HCT116 (cell line): ENCODE data around the gene ACOT9. TPM values are rescaled to one million over a fixed set of nuclear protein-coding genes. Genes with fewer than 3 reads are reported as not detected.

Experiments
- ATAC-seq: fragments of 200-7000 bp; cut with Tn5 transposase; 2 replicates; pipeline ENCODE4 v1.9.1; 2020; ENCODE audit warnings: mild to moderate bottlenecking, moderate library complexity
- BruUV-seq: library from RNA; stranded (reverse); fragments of 400-500 nt; replicated peaks from 2 replicates; lab custom pipeline; 2021; lab: Mats Ljungman, UMichigan
- CTCF ChIA-PET: fragments of 300-600 bp; sonication (Branson Sonifier 250); formaldehyde crosslinking; loops from one replicate; lab custom pipeline; 2021; ENCODE audit warnings: antibody characterized with exemption; lab: Charles Lee
- POLR2A ChIA-PET: fragments of 300-600, 350-600 bp; sonication (Branson Sonifier 250); formaldehyde crosslinking; loops from one replicate; lab custom pipeline; 2021; ENCODE audit warnings: antibody characterized with exemption; lab: Charles Lee
- RAD21 ChIA-PET, 2 experiments: fragments of 300-600 bp; sonication (Branson Sonifier 250); formaldehyde crosslinking; loops; one replicate each; lab custom pipeline; 2023; ENCODE audit warnings: low total read pairs in 2 of 2; ENCODE audit not compliant: uncharacterized antibody in 2 of 2, unreplicated experiment in 2 of 2, low non-redundant PET in 1 of 2; lab: Charles Lee
- DNase-seq: peaks from one replicate; pipeline ENCODE4 v3.0.0-alpha.2; 2010; ENCODE audit warnings: low read depth, low spot score
- H2AFZ ChIP-seq: fragments of 200-600 bp; shearing (Covaris generic), sonication (generic); 2 replicates; pipeline ENCODE4 v1.6.1; 2017; ENCODE audit warnings: low read depth, mixed run types, mixed read lengths, antibody characterized with exemption, low read length; ENCODE audit not compliant: poor library complexity, severe bottlenecking
- H3K27ac ChIP-seq: 2 replicates; pipeline ENCODE4 v1.5.1; 2012; ENCODE audit warnings: low read depth, low read length
- H3K27me3 ChIP-seq: fragments of 200-600 bp; sonication (generic); 2 replicates; pipeline ENCODE4 v1.6.1; 2016; ENCODE audit warnings: mixed run types, low read length, mixed read lengths; ENCODE audit not compliant: insufficient read depth
- H3K36me3 ChIP-seq, 2 experiments: fragments of 200-500 bp in 1 of 2; fragments of 200-600 bp in 1 of 2; sonication (Bioruptor generic) in 1 of 2; sonication (generic) in 1 of 2; 2 replicates each; pipeline versions ENCODE4 v1.5.1 to v1.6.1; 2014 to 2016; ENCODE audit warnings: low read length in 2 of 2, inconsistent platforms in 1 of 2, mixed read lengths in 1 of 2, mixed run types in 1 of 2; ENCODE audit not compliant: insufficient read depth in 2 of 2, control insufficient read depth in 1 of 2
- H3K4me1 ChIP-seq, 2 experiments: fragments of 200-600 bp in 1 of 2; sonication (generic) in 1 of 2; 2 replicates each; pipeline versions ENCODE4 v1.5.1 to v1.6.1; 2012 to 2017; ENCODE audit warnings: low read length in 2 of 2, inconsistent platforms in 1 of 2, mild to moderate bottlenecking in 1 of 2, mixed read lengths in 1 of 2, mixed run types in 1 of 2, moderate library complexity in 1 of 2; ENCODE audit not compliant: insufficient read depth in 2 of 2, control insufficient read depth in 1 of 2
- H3K4me2 ChIP-seq: fragments of 200-600 bp; sonication (generic); 2 replicates; pipeline ENCODE4 v1.6.1; 2017; ENCODE audit warnings: mixed run types, low read length, mixed read lengths
- H3K4me3 ChIP-seq, 2 experiments: fragments of 200-600 bp in 1 of 2; sonication (generic) in 1 of 2; replicated peaks in 1 of 2; 2 replicates each; pipeline ENCODE4 v1.5.1; 2011 to 2016; ENCODE audit warnings: low read length in 2 of 2, control low read depth in 1 of 2, low read depth in 1 of 2, mild to moderate bottlenecking in 1 of 2, mixed read lengths in 1 of 2, mixed run types in 1 of 2
- H3K79me2 ChIP-seq: fragments of 200-600 bp; sonication (generic); 2 replicates; pipeline ENCODE4 v1.6.1; 2017; ENCODE audit warnings: mild to moderate bottlenecking, mixed run types, low read length, moderate library complexity, mixed read lengths; ENCODE audit not compliant: insufficient read depth
- H3K9ac ChIP-seq: fragments of 200-600 bp; sonication (generic); 2 replicates; pipeline ENCODE4 v1.6.1; 2016; ENCODE audit warnings: low read length, mixed read lengths
- H3K9me2 ChIP-seq: fragments of 200-600 bp; sonication (generic), shearing (Covaris generic); 2 replicates; pipeline ENCODE4 v1.6.1; 2017; ENCODE audit warnings: mixed run types, mild to moderate bottlenecking, moderate library complexity; ENCODE audit not compliant: insufficient read depth
- H3K9me3 ChIP-seq, 2 experiments: fragments of 200-500 bp in 1 of 2; fragments of 200-600 bp in 1 of 2; sonication (Bioruptor generic) in 1 of 2; sonication (generic) in 1 of 2; 2 replicates each; pipeline ENCODE4 v1.6.1; 2014 to 2017; ENCODE audit warnings: low read length in 2 of 2, mixed read lengths in 2 of 2, inconsistent platforms in 1 of 2, low read depth in 1 of 2, mild to moderate bottlenecking in 1 of 2, mixed run types in 1 of 2, moderate library complexity in 1 of 2; ENCODE audit not compliant: control insufficient read depth in 1 of 2, insufficient read depth in 1 of 2
- H4K20me1 ChIP-seq: fragments of 200-600 bp; sonication (generic), shearing (Covaris generic); 2 replicates; pipeline ENCODE4 v1.6.1; 2017; ENCODE audit warnings: mixed run types, mild to moderate bottlenecking, moderate library complexity; ENCODE audit not compliant: insufficient read depth
- CEBPB ChIP-seq: IDR thresholded peaks from 2 replicates; pipeline ENCODE4 v1.6.1; 2012; ENCODE audit warnings: low read depth
- CTCF ChIP-seq, 3 experiments: fragments of 200-600 bp in 1 of 3; sonication (generic) in 1 of 3; IDR thresholded peaks in 2 of 3; conservative IDR thresholded peaks in 1 of 3; 2 replicates each; pipeline ENCODE4 v1.5.1; 2012 to 2017; ENCODE audit warnings: low read depth in 2 of 3, low read length in 2 of 3, antibody characterized with exemption in 1 of 3, borderline replicate concordance in 1 of 3, control low read depth in 1 of 3, mild to moderate bottlenecking in 1 of 3, mixed read lengths in 1 of 3, mixed run types in 1 of 3, moderate library complexity in 1 of 3; ENCODE audit not compliant: insufficient read depth in 1 of 3
- ELF1 ChIP-seq: IDR thresholded peaks from 2 replicates; pipeline ENCODE4 v1.6.1; 2012; ENCODE audit warnings: low read depth, borderline replicate concordance
- EZH2 ChIP-seq: fragments of 200-600 bp; sonication (generic); IDR thresholded peaks from 2 replicates; pipeline ENCODE4 v1.6.1; 2017; ENCODE audit warnings: antibody characterized with exemption, mixed run types
- JUND ChIP-seq: IDR thresholded peaks from 2 replicates; pipeline ENCODE4 v1.6.1; 2012
- ZBTB33 ChIP-seq: IDR thresholded peaks from 2 replicates; pipeline ENCODE4 v1.6.1; 2011; ENCODE audit warnings: mild to moderate bottlenecking, low read length, moderate library complexity; ENCODE audit not compliant: insufficient replicate concordance; ENCODE audit errors: extremely low read depth
- ZNF274 ChIP-seq: fragments of 200-500 bp; sonication (Bioruptor generic); IDR thresholded peaks from 2 replicates; pipeline ENCODE4 v1.6.1; 2014; ENCODE audit warnings: mild to moderate bottlenecking, low read depth, low read length, inconsistent platforms
- intact Hi-C: fragments of 100-400 bp; cut with micrococcal nuclease; formaldehyde crosslinking; loops from 2 replicates; pipeline ENCODE4 v1.10.0; 2022
- total RNA-seq: library from RNA; stranded (reverse); gene quantifications from one replicate; pipeline ENCODE4 v1.2.1, GENCODE V29; 2021; ENCODE audit not compliant: unreplicated experiment

The ACOT9 gene
- total RNA-seq, 1 experiment from 2014 or later, result 59.7 TPM

GRCh38 chrX:23754664-23755063 is 11.6 kb upstream of the ACOT9 start:
- no peak for TF ChIP-seq JUND
- no peak for TF ChIP-seq ZNF274
- no peak for TF ChIP-seq EZH2
- no peak for TF ChIP-seq CTCF (IDR thresholded peaks at IDR 0.05 in 2 of 3, conservative IDR thresholded peaks at IDR 0.05 in 1 of 3; ENCODE audit: borderline replicate concordance in 1 of 3, insufficient read depth in 1 of 3, low read depth in 2 of 3, low read length in 2 of 3)
- Histone ChIP-seq H3K27me3 (no peaks in the 10 kb centered on the region), H3K4me1 (peaks cover 0 to 3% of the 10 kb centered on the region in 2 experiments; a peak in 1 of 4 replicates), H3K9me2 (no peaks in the 10 kb centered on the region), H3K27ac (no peak overlapping the region), H3K4me3 (no peak overlapping the region), H3K9me3 (no peaks in the 10 kb centered on the region), H3K9ac (no peak overlapping the region), H3K79me2 (no peaks in the 10 kb centered on the region), H2AFZ (no peak overlapping the region), H3K36me3 (no peaks in the 10 kb centered on the region), H3K4me2 (no peak overlapping the region), H4K20me1 (no peaks in the 10 kb centered on the region)
- POLR2A ChIA-PET, result no interaction called here
- DNase-seq (no peak), ATAC-seq (no peak)
- RAD21 ChIA-PET, result no interaction called here
- CTCF ChIA-PET, result interaction anchor here (1.2 kb wide), 1 partner anchor 148 kb away, joined by 4 read pairs; no protein-coding TSS in a partner anchor
- intact Hi-C loops, result no loop called here
- BruUV-seq, result no TSS peak

GRCh38 chrX:23752740-23753415 is 9.8 kb upstream of the ACOT9 start:
- TF ChIP-seq CTCF (IDR thresholded peaks at IDR 0.05 in 2 of 3, conservative IDR thresholded peaks at IDR 0.05 in 1 of 3; ENCODE audit: borderline replicate concordance in 1 of 3, insufficient read depth in 1 of 3, low read depth in 2 of 3, low read length in 2 of 3), result no peak
- TF ChIP-seq ELF1, result no peak
- no peak for TF ChIP-seq ZBTB33
- no peak for TF ChIP-seq CEBPB
- Histone ChIP-seq H3K4me3 (no peak overlapping the region), H3K79me2 (no peaks in the 10 kb centered on the region), H3K27me3 (no peaks in the 10 kb centered on the region), H3K27ac (no peak overlapping the region), H2AFZ (no peak overlapping the region), H3K9ac (no peak overlapping the region), H4K20me1 (no peaks in the 10 kb centered on the region), H3K4me2 (no peak overlapping the region), H3K4me1 (peaks cover 0 to 3% of the 10 kb centered on the region in 2 experiments; a peak in 1 of 4 replicates), H3K9me2 (no peaks in the 10 kb centered on the region), H3K36me3 (no peaks in the 10 kb centered on the region), H3K9me3 (no peaks in the 10 kb centered on the region)
- BruUV-seq, result no TSS peak
- intact Hi-C loops, result no loop called here
- POLR2A ChIA-PET, result interaction anchor here (1.9 kb wide), 1 partner anchor 10 kb away, joined by 4 read pairs; the partner anchor contains the start of gene ACOT9
- ATAC-seq, result no peak
- RAD21 ChIA-PET, result no interaction called here
- no peak for DNase-seq
- CTCF ChIA-PET, result no interaction called here
